Ovary (tissue), 3 donors: Measurements from ENCODE around the gene TRPM3.

Experiments used
- CTCF ChIP-seq, 3 donors: fragments of 450-650 bp in 2 of 3; fragments of 200-600 bp in 1 of 3; IDR thresholded peaks; one replicate each; pipeline versions ENCODE4 v1.5.1 to v1.8.0; 2016 to 2022; ENCODE audit warnings: antibody characterized with exemption in 3 of 3, mild to moderate bottlenecking in 1 of 3
- EP300 ChIP-seq: sonication (generic); formaldehyde crosslinking; IDR thresholded peaks from one replicate; pipeline ENCODE4 v1.6.1; 2017; ENCODE audit warnings: antibody characterized with exemption
- POLR2A ChIP-seq: fragments of 450-650 bp; IDR thresholded peaks from one replicate; pipeline ENCODE4 v1.6.1; 2017; ENCODE audit warnings: antibody characterized with exemption, mild to moderate bottlenecking, moderate library complexity
- donor health status: DM: no; HTN: no; CAD: no.

DNA sequence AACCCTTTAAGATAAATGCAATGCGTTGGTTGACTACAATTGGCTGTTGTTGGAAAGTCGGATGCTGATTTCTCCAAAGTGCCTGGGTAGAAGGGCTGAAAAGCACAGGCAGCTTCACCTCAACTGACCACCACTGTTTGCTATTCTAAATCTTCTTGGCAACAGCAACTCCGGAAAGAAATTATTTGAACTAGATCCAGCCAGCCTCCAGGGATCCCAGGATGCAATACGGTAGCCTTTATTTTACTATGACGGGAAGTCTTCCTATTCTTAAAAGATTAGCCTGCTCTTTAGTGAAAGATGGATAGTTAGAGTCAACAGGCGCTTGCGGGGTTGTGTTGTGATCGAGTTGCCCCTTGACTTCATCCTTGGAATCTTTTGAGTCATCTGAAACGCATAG, 628.4 kb downstream of the TRPM3 start:
- no peak for TF ChIP-seq CTCF (IDR thresholded peaks at IDR 0.05)
- no peak for TF ChIP-seq POLR2A
- no peak for TF ChIP-seq EP300
